K562 (cell line): Measurements from ENCODE around the gene RREB1. TPM values are rescaled to one million over a fixed set of nuclear protein-coding genes. Genes with fewer than 3 reads are reported as not detected.

ENCODE experiments used
- ARID1B ChIP-seq: fragments of 450-650 bp; IDR thresholded peaks from 2 replicates; pipeline ENCODE4 v1.6.1; 2016; ENCODE audit warnings: antibody characterized with exemption, mild to moderate bottlenecking, inconsistent platforms
- BHLHE40 ChIP-seq: IDR thresholded peaks from 2 replicates; pipeline ENCODE4 v1.6.1; 2011; ENCODE audit warnings: low read length, improper control_type of control experiment
- BRF2 ChIP-seq: IDR thresholded peaks from 3 replicates; pipeline ENCODE4 v1.6.1; 2011; ENCODE audit warnings: borderline replicate concordance, mild to moderate bottlenecking; ENCODE audit not compliant: insufficient read length, insufficient read depth
- CBX8 ChIP-seq: fragments of 200-600 bp; sonication (generic); IDR thresholded peaks from 2 replicates; pipeline ENCODE4 v1.6.1; 2012; ENCODE audit warnings: borderline replicate concordance, mixed run types, low read depth, mild to moderate bottlenecking, moderate library complexity, mixed read lengths, low read length, control low read depth, inconsistent platforms; ENCODE audit not compliant: poor library complexity, severe bottlenecking; ENCODE audit errors: extremely low read depth
- E2F4 ChIP-seq: sonication (generic); formaldehyde crosslinking; IDR thresholded peaks from 2 replicates; pipeline ENCODE4 v1.8.0; 2022; ENCODE audit warnings: mild to moderate bottlenecking, low read depth, missing genetic modification reagents
- FIP1L1 ChIP-seq: fragments of 200-400 bp; formaldehyde crosslinking; IDR thresholded peaks from 2 replicates; pipeline ENCODE4 v1.6.1; 2018; ENCODE audit warnings: mild to moderate bottlenecking, low read depth, low read length; ENCODE audit not compliant: poor library complexity, severe bottlenecking
- HNRNPH1 ChIP-seq: fragments of 200-400 bp; formaldehyde crosslinking; optimal IDR thresholded peaks from 2 replicates; pipeline ENCODE3; 2017; ENCODE audit warnings: low read depth, mild to moderate bottlenecking, low read length, moderate library complexity
- IRF9 ChIP-seq: fragments of 450-650 bp; IDR thresholded peaks from 2 replicates; pipeline ENCODE4 v1.6.1; 2016; ENCODE audit warnings: missing biosample characterization, missing genetic modification characterization
- MED1 ChIP-seq: sonication (generic); formaldehyde crosslinking; IDR thresholded peaks from 2 replicates; pipeline ENCODE4 v1.8.1; 2023; ENCODE audit warnings: missing genetic modification reagents, borderline replicate concordance
- POLR3A ChIP-seq: IDR thresholded peaks from 2 replicates; pipeline ENCODE4 v1.6.1; 2011; ENCODE audit warnings: borderline replicate concordance, mild to moderate bottlenecking, moderate library complexity; ENCODE audit not compliant: insufficient read length, insufficient read depth; ENCODE audit errors: extremely low read depth
- RBM34 ChIP-seq: fragments of 200-400 bp; formaldehyde crosslinking; IDR thresholded peaks from 2 replicates; pipeline ENCODE4 v1.6.1; 2018; ENCODE audit warnings: low read length, borderline replicate concordance; ENCODE audit not compliant: insufficient read depth
- SMARCA4 ChIP-seq: fragments of 450-650 bp; IDR thresholded peaks from 2 replicates; pipeline ENCODE4 v1.6.1; 2016
- TEAD4 ChIP-seq, 2 experiments: sonication (generic) in 1 of 2; formaldehyde crosslinking in 1 of 2; IDR thresholded peaks; 2 replicates each; pipeline versions ENCODE4 v1.6.1 to v1.8.0; 2012 to 2022; ENCODE audit warnings: borderline replicate concordance in 1 of 2, inconsistent platforms in 1 of 2, low read length in 1 of 2, mild to moderate bottlenecking in 1 of 2, missing genetic modification reagents in 1 of 2
- ZBTB2 ChIP-seq: fragments of 450-650 bp; IDR thresholded peaks from 2 replicates; pipeline ENCODE4 v1.6.1; 2016; ENCODE audit warnings: antibody characterized with exemption
- ZFP36 ChIP-seq: fragments of 150-350 bp; IDR thresholded peaks from 2 replicates; pipeline ENCODE4 v1.6.1; 2018; ENCODE audit warnings: low read length, low read depth; ENCODE audit not compliant: partially characterized antibody
- ZNF639 ChIP-seq, 2 experiments: fragments of 200-800 bp in 1 of 2; sonication (Bioruptor generic) in 1 of 2; sonication (generic) in 1 of 2; formaldehyde crosslinking in 1 of 2; IDR thresholded peaks in 1 of 2; conservative IDR thresholded peaks in 1 of 2; 2 replicates each; pipeline versions ENCODE4 v1.5.0 to v1.6.1; 2016 to 2020; ENCODE audit warnings: missing compliant biosample characterization in 1 of 2, missing genetic modification characterization in 1 of 2, missing genetic modification reagents in 1 of 2
- ZNF79 ChIP-seq: fragments of 250-450 bp; sonication (Bioruptor Pico); IDR thresholded peaks from 2 replicates; pipeline ENCODE4 v1.4.0; 2020; ENCODE audit warnings: low read depth, mild to moderate bottlenecking, moderate library complexity
- polyA plus RNA-seq, 8 experiments: library from polyadenylated mRNA; depleted of rRNA in 4 of 8; stranded (reverse) in 5 of 8; unstranded in 3 of 8; fragments of >200 nt; fragmentation: Nextera tagmentation in 2 of 8; fragmentation: Illumina TruSeq in 1 of 8; extraction: Ambion mirVana in 2 of 8; extraction: Trizol in 1 of 8; gene quantifications; 2 replicates each; pipeline versions ENCODE4 v1.2.1 to v1.2.3, GENCODE V29; 2011 to 2014; ENCODE audit warnings: inconsistent platforms in 1 of 8, missing spikeins in 1 of 8
- total RNA-seq, 7 experiments: library from RNA; depleted of rRNA in 6 of 7; stranded (reverse); fragments of >200 nt in 6 of 7; fragmentation: Illumina TruSeq in 2 of 7; extraction: Trizol in 2 of 7; gene quantifications; 2 replicates each; pipeline versions ENCODE4 v1.2.1 to v1.2.3, GENCODE V29; 2011 to 2021; ENCODE audit warnings: low replicate concordance in 1 of 7

The RREB1 gene
- total and polyA plus RNA-seq, 9 of the 15 experiments (the other 6 are each of a cell fraction or from before 2014, with no cell fraction given): 3.3 to 64.2 (median 19.3) TPM

GRCh38 chr6:7140631-7141378 is 33.0 kb downstream of the RREB1 start (continued):
- TF ChIP-seq RBM34 (no peak), ZBTB2 (peak; percentile 26; the same call in 1 of the 2 replicates), POLR3A (no peak), IRF9 (0 out of 2 replicates have a peak, but pooled peaks have one; percentile 25), BRF2 (no peak), BHLHE40 (peak; percentile 34; the same call in 1 of the 2 replicates), TEAD4 (IDR thresholded peaks at IDR 0.05; ENCODE audit: low read length) (0 out of 2 replicates have a peak, but pooled peaks have one; percentile 23), TEAD4 (CRISPR knock-in tag; IDR thresholded peaks at IDR 0.05; ENCODE audit: borderline replicate concordance) (no peak), SMARCA4 (peak; percentile 37; the same call in 1 of the 2 replicates), ZNF639 (CRISPR knock-in tag; conservative IDR thresholded peaks at IDR 0.05 in 1 of 2, IDR thresholded peaks at IDR 0.05 in 1 of 2) (peak in 1 of 2 experiments; percentile 53; a peak in 2 of 4 replicates), ZFP36 (no peak), ARID1B (peak; percentile 17; the same call in 1 of the 2 replicates), E2F4 (CRISPR knock-in tag) (no peak), MED1 (CRISPR knock-in tag) (no peak), CBX8 (no peak), FIP1L1 (no peak), ZNF79 (CRISPR knock-in tag) (peak; percentile 73), HNRNPH1 (no peak)
